ENCODE data around the gene MAP2K1. TPM values are rescaled to one million over a fixed set of nuclear protein-coding genes. Genes with fewer than 3 reads are reported as not detected.

MAP2K1 gene
- polyA plus RNA-seq, 1 donor (not counting 4 experiments of a cell fraction or from before 2014, with no cell fraction given) = 73.8 TPM

- no peaks in the 10 kb centered on the region for H3K9me3 ChIP-seq (ENCODE audit: control insufficient read depth, low read depth, low read length)
- TF ChIP-seq EZH2 (IDR thresholded peaks at IDR 0.05; ENCODE audit: low read length) (no peak), CTCF (optimal IDR thresholded peaks at IDR 0.05 in 1 of 3, IDR thresholded peaks at IDR 0.05 in 1 of 3, conservative IDR thresholded peaks at IDR 0.05 in 1 of 3; ENCODE audit: extremely low read depth in 1 of 3, insufficient read depth in 2 of 3, low read length in 3 of 3) (no peak)
- H3K9ac ChIP-seq (ENCODE audit: control insufficient read depth, extremely low read depth, insufficient read depth, low read length) = no peak overlapping the region
- H4K20me1 ChIP-seq (ENCODE audit: control insufficient read depth, extremely low read depth, insufficient read depth, low read length) = peaks cover 5% of the 10 kb centered on the region
- no peaks in the 10 kb centered on the region for H3K9me1 ChIP-seq (ENCODE audit: control insufficient read depth, extremely low read depth, insufficient read depth, low read length)
- DNase-seq (ENCODE audit: low read depth, low spot score) = no peak
- no peaks in the 10 kb centered on the region for H3K27me3 ChIP-seq (ENCODE audit: control insufficient read depth, extremely low read depth, insufficient read depth, low read length)
- no peak overlapping the region for H3K4me3 ChIP-seq (ENCODE audit: control insufficient read depth in 2 of 3, extremely low read depth in 1 of 3, insufficient read depth in 2 of 3, low read depth in 1 of 3, low read length in 3 of 3)
- no peak for FAIRE-seq
- no peak overlapping the region for H3K27ac ChIP-seq (ENCODE audit: control insufficient read depth, insufficient read depth, low read length)
- no peak overlapping the region for H2AFZ ChIP-seq (ENCODE audit: control insufficient read depth, low read length)
- H3K4me1 ChIP-seq (ENCODE audit: control insufficient read depth, extremely low read depth, insufficient read depth, low read length) = peaks cover 25% of the 10 kb centered on the region
- H3K36me3 ChIP-seq (ENCODE audit: control insufficient read depth in 2 of 2, extremely low read depth in 1 of 2, insufficient read depth in 2 of 2, low read length in 2 of 2) = peaks cover 0 to 9% of the 10 kb centered on the region in 2 experiments
- dilution Hi-C loops (cut with MboI; ENCODE audit: extremely low pct_ligation_motif_present, low sequenced_read_pairs) = no loop called here
- no peak overlapping the region for H3K4me2 ChIP-seq (ENCODE audit: control insufficient read depth, extremely low read depth, insufficient read depth, low read depth, low read length)
- H3K79me2 ChIP-seq (ENCODE audit: control insufficient read depth, insufficient read depth, low read length) = peaks cover 31% of the 10 kb centered on the region
These were observed 89.8 kb downstream of the MAP2K1 start for GRCh38 chr15:66476535-66476934.

GRCh38 chr15:66477011-66477410, 90.3 kb downstream of the MAP2K1 start:
- FAIRE-seq = no peak
- Histone ChIP-seq H2AFZ (ENCODE audit: control insufficient read depth, low read length) (no peak overlapping the region), H3K9me3 (ENCODE audit: control insufficient read depth, low read depth, low read length) (no peaks in the 10 kb centered on the region), H3K27ac (ENCODE audit: control insufficient read depth, insufficient read depth, low read length) (no peak overlapping the region), H3K27me3 (ENCODE audit: control insufficient read depth, extremely low read depth, insufficient read depth, low read length) (no peaks in the 10 kb centered on the region), H3K79me2 (ENCODE audit: control insufficient read depth, insufficient read depth, low read length) (peaks cover 35% of the 10 kb centered on the region), H3K36me3 (ENCODE audit: control insufficient read depth in 2 of 2, extremely low read depth in 1 of 2, insufficient read depth in 2 of 2, low read length in 2 of 2) (peaks cover 3 to 14% of the 10 kb centered on the region in 2 experiments), H3K9me1 (ENCODE audit: control insufficient read depth, extremely low read depth, insufficient read depth, low read length) (no peaks in the 10 kb centered on the region), H3K9ac (ENCODE audit: control insufficient read depth, extremely low read depth, insufficient read depth, low read length) (no peak overlapping the region), H3K4me3 (ENCODE audit: control insufficient read depth in 2 of 3, extremely low read depth in 1 of 3, insufficient read depth in 2 of 3, low read depth in 1 of 3, low read length in 3 of 3) (no peak overlapping the region), H3K4me1 (ENCODE audit: control insufficient read depth, extremely low read depth, insufficient read depth, low read length) (peaks cover 27% of the 10 kb centered on the region), H4K20me1 (ENCODE audit: control insufficient read depth, extremely low read depth, insufficient read depth, low read length) (peaks cover 5% of the 10 kb centered on the region), H3K4me2 (ENCODE audit: control insufficient read depth, extremely low read depth, insufficient read depth, low read depth, low read length) (no peak overlapping the region)
- DNase-seq (ENCODE audit: low read depth, low spot score) = no peak
- dilution Hi-C loops (cut with MboI; ENCODE audit: extremely low pct_ligation_motif_present, low sequenced_read_pairs) = no loop called here
- no peak for TF ChIP-seq EZH2 (IDR thresholded peaks at IDR 0.05; ENCODE audit: low read length)
- TF ChIP-seq CTCF (optimal IDR thresholded peaks at IDR 0.05 in 1 of 3, IDR thresholded peaks at IDR 0.05 in 1 of 3, conservative IDR thresholded peaks at IDR 0.05 in 1 of 3; ENCODE audit: extremely low read depth in 1 of 3, insufficient read depth in 2 of 3, low read length in 3 of 3) = no peak
